ENCODE results near the gene SCD5. TPM values are rescaled to one million over a fixed set of nuclear protein-coding genes. Genes with fewer than 3 reads are reported as not detected.

Gene SCD5
- total and polyA plus RNA-seq, 12 donors = 85.9 to 585 (median 229) TPM

DNA sequence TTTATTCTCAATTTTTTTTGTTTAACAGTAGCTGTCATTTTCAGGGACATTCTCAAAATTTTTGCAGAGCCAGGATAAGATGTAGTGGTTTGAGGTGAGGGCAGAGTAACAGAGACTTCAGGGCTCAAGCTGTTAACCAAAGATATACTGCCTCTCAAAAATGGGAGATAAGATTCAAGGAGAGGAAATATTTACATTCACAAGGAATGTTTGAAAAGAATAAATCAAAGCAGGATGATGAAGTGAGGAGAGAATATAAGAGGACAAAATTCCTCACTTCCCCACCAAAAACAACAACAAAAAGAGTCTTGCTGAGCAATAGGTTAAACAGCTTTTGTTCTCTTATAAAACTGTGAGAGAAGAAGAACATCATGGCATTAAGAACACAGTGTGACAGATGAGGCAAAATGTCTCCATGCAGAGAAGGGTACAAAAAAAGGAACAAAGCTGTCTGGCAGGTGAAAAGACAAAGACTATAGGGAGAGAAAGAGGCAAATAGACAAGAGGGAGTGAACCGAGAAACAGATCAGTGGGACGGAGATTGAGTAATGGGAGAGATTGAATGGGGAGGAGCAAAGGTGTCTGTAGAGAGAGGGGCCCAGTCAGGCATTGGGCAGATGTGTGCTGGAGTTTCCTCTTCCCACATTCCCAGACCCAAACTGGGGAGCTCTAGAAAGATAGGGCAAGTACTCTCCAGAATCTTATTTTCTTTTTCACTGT, 130.7 kb downstream of the SCD5 start:
- no peak for DNase-seq
- no peaks in the 10 kb centered on the region for H3K9me3 ChIP-seq (replicated peaks in 1 of 3)
- no peak overlapping the region for H3K4me3 ChIP-seq
- H3K36me3 ChIP-seq (replicated peaks in 1 of 2) = no peaks in the 10 kb centered on the region
- H3K27ac ChIP-seq = peak overlapping the region in 2 of 5 donors; percentile 17 to 22
- peaks cover 16 to 28% of the 10 kb centered on the region in 2 donors for H3K4me1 ChIP-seq (replicated peaks in 1 of 2)
- no peaks in the 10 kb centered on the region for H3K27me3 ChIP-seq
- no peak for TF ChIP-seq POLR2A (IDR thresholded peaks at IDR 0.05)
- TF ChIP-seq, protein P1, sequence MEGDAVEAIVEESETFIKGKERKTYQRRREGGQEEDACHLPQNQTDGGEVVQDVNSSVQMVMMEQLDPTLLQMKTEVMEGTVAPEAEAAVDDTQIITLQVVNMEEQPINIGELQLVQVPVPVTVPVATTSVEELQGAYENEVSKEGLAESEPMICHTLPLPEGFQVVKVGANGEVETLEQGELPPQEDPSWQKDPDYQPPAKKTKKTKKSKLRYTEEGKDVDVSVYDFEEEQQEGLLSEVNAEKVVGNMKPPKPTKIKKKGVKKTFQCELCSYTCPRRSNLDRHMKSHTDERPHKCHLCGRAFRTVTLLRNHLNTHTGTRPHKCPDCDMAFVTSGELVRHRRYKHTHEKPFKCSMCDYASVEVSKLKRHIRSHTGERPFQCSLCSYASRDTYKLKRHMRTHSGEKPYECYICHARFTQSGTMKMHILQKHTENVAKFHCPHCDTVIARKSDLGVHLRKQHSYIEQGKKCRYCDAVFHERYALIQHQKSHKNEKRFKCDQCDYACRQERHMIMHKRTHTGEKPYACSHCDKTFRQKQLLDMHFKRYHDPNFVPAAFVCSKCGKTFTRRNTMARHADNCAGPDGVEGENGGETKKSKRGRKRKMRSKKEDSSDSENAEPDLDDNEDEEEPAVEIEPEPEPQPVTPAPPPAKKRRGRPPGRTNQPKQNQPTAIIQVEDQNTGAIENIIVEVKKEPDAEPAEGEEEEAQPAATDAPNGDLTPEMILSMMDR (IDR thresholded peaks at IDR 0.05) = no peak
- intact Hi-C loops (cut with DNase I) = no loop called here
- WGBS, 4 donors = 53 to 73% (median 64%) methylated on average over 2 of the region's 2 CpGs

DNA sequence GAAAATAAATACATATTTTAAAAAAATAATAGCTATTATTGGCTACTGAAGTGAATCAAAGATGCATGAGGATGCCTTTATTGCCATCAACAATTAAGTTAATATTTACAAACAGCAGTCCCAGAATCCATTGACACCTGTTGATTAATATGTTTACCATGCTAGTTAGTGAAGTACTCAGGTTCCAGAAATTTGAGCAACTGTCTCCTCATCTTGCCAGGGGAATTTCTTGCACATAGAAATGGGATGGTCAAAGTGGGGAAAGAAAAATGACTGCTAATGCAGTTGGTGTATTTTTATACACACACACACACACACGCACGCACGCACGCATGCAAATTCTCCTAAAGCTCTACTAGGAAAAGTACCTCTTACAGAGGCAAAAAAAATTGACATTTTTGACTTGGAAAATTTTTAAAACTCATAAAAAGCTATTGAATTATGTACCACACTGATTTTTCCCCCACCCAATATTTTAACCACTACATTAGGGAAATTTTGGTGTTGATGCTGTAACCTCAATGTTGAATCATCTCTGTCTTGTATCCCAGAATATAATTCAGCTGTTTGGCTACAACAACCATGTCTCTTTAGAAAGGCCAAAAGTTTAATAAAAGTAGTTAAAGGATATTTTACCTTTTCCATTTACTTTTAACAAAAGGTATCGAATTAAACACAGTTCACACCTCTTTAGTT, 131.5 kb downstream of the SCD5 start:
- no peaks in the 10 kb centered on the region for H3K9me3 ChIP-seq (replicated peaks in 1 of 3)
- WGBS, 4 donors = 90 to 94% (median 93%) methylated on average over 5 of the region's 5 CpGs
- no peak for TF ChIP-seq POLR2A (IDR thresholded peaks at IDR 0.05)
- TF ChIP-seq, protein P1 (IDR thresholded peaks at IDR 0.05) = no peak

DNA sequence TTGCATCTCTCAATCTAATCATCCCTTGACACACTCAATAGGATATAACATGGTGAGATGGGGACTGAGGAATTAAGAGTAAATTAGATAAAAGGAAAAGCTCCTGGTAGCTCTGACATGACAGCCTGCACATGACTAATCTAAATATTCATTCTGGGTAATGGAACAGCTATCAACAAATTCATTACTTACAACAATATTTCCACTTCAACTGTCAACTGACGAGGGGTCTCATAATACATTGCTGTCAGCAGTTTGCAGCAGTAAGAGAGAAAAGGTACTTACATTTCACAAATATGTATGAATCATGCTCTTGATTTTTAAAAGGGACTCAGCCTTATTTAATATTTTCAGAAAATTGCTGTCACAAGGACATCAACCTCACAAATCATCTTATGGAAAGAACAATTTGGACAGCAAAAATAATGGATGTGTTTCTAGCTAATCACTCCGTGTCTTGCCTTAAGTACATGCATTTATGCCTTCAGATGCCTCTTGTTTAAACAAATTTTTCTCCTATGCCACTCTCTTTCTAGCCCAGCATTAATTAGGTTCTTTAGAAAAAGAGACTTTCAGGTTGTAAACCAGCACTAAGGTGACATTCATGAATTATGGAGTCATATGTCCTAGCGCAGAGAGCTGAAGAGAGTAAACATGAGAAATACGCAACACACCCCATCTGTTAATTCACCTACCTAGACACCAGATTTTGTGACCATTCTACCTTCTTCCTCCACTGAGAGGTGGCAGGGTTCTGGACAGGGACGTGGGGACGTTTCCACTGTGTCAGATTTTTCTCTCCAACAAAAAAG, 137.2 kb downstream of the SCD5 start:
- intact Hi-C loops (cut with DNase I) = no loop called here
- no peak overlapping the region for H3K4me3 ChIP-seq
- peaks cover 18 to 36% of the 10 kb centered on the region in 2 donors for H3K4me1 ChIP-seq (replicated peaks in 1 of 2)
- H3K27ac ChIP-seq = peak overlapping the region in 3 of 5 donors; percentile 9 to 27 (median 17)
- no peaks in the 10 kb centered on the region for H3K27me3 ChIP-seq
- H3K36me3 ChIP-seq (replicated peaks in 1 of 2) = no peaks in the 10 kb centered on the region
- no peak for DNase-seq
- no peak for TF ChIP-seq POLR2A (IDR thresholded peaks at IDR 0.05)
- TF ChIP-seq, protein P1 (IDR thresholded peaks at IDR 0.05) = no peak
- WGBS, 4 donors = 64 to 76% (median 69%) methylated on average over 6 of the region's 6 CpGs
- no peaks in the 10 kb centered on the region for H3K9me3 ChIP-seq (replicated peaks in 1 of 3)

More for the DNA sequence above, 131.5 kb downstream of the SCD5 start:
- Histone ChIP-seq H3K27me3 (no peaks in the 10 kb centered on the region), H3K4me1 (replicated peaks in 1 of 2) (peaks cover 17 to 34% of the 10 kb centered on the region in 2 donors), H3K36me3 (replicated peaks in 1 of 2) (no peaks in the 10 kb centered on the region), H3K27ac (peak overlapping the region in 2 of 5 donors; percentile 22), H3K4me3 (no peak overlapping the region)
- no peak for DNase-seq
- intact Hi-C loops (cut with DNase I) = no loop called here

DNA sequence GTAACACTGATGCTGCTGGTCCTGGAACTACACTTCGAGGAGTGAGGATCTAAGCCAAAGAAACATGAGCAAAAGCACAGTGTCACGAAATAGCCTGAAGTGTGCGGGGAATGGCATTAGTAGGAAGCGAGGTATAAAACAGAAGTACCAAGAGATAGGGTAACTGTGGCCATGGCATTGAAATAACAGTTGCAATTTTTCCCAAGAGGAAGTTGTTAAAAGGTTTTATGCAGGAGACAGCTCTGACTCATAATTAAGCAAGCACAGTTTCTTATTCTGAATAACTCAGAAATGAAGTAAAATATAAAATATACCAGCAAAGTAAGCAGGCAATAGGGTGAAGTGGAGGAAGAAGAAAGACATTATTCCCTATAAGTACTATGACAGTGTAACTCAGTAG, 146.5 kb downstream of the SCD5 start:
- intact Hi-C loops (cut with DNase I) = no loop called here
- Histone ChIP-seq H3K9me3 (replicated peaks in 1 of 3) (no peaks in the 10 kb centered on the region), H3K4me3 (no peak overlapping the region), H3K27me3 (no peaks in the 10 kb centered on the region), H3K4me1 (replicated peaks in 1 of 2) (peaks cover 0 to 8% of the 10 kb centered on the region in 2 donors), H3K36me3 (replicated peaks in 1 of 2) (peaks cover 0 to 6% of the 10 kb centered on the region in 2 donors), H3K27ac (peak overlapping the region in 1 of 5 donors; percentile 23)
- DNase-seq = no peak
- WGBS, 4 donors = 21 to 38% (median 24%) methylated on average over 4 of the region's 4 CpGs
- TF ChIP-seq, protein P1 (IDR thresholded peaks at IDR 0.05) = no peak
- no peak for TF ChIP-seq POLR2A (IDR thresholded peaks at IDR 0.05)
